HepG2 (cell line): ENCODE data around the gene SCYL1. TPM values are rescaled to one million over a fixed set of nuclear protein-coding genes. Genes with fewer than 3 reads are reported as not detected.

Experiments
- ATAC-seq: fragments of 200-7000 bp; cut with Tn5 transposase; 3 replicates; pipeline ENCODE4 v1.9.1; 2020; ENCODE audit warnings: mild to moderate bottlenecking, moderate library complexity
- BruUV-seq: library from RNA; stranded (reverse); fragments of 400-500 nt; replicated peaks from 2 replicates; lab custom pipeline; 2021; lab: Mats Ljungman, UMichigan
- CTCF ChIA-PET: fragments of 300-600 bp; formaldehyde crosslinking; extraction: SDS; loops from one replicate; lab custom pipeline; 2021; ENCODE audit warnings: low total read pairs, inconsistent platforms, low intra/inter-chr PET ratio; lab: Yijun Ruan, JAX
- POLR2A ChIA-PET: fragments of 350-600 bp; sonication (Branson Sonifier 250); formaldehyde crosslinking; loops from one replicate; lab custom pipeline; 2020; ENCODE audit warnings: antibody characterized with exemption, inconsistent platforms; lab: Yijun Ruan, JAX
- DNase-seq: peaks from one replicate; pipeline ENCODE4 v3.0.0-alpha.2; 2015; ENCODE audit warnings: low spot score
- FAIRE-seq: peaks from 3 replicates; lab custom pipeline; 2011; peaks lifted over from hg19 to GRCh38; lab: Jason Lieb, UNC
- H2AFZ ChIP-seq: one replicate; pipeline ENCODE4 v1.6.1; 2011; ENCODE audit warnings: low read length, inconsistent platforms
- H3K27ac ChIP-seq: fragments of 300-600 bp; 3 replicates; pipeline ENCODE4 v1.8.0; 2011; ENCODE audit warnings: mixed run types, mild to moderate bottlenecking, mixed read lengths, low read length, inconsistent platforms; ENCODE audit not compliant: insufficient read depth; ENCODE audit errors: extremely low read length
- H3K27me3 ChIP-seq, 2 experiments: fragments of 200-600 bp in 1 of 2; 2 replicates in 1 of 2; 3 replicates in 1 of 2; pipeline versions ENCODE4 v1.6.0 to v1.8.0; 2011; ENCODE audit warnings: low read length in 2 of 2, mild to moderate bottlenecking in 2 of 2, moderate library complexity in 2 of 2, inconsistent platforms in 1 of 2; ENCODE audit not compliant: insufficient read depth in 2 of 2, control insufficient read depth in 1 of 2
- H3K36me3 ChIP-seq, 2 experiments: fragments of 200-600 bp in 1 of 2; replicated peaks in 1 of 2; 2 replicates in 1 of 2; 3 replicates in 1 of 2; pipeline versions ENCODE4 v1.5.1 to v1.8.0; 2011; ENCODE audit warnings: low read length in 2 of 2, inconsistent platforms in 1 of 2; ENCODE audit not compliant: insufficient read depth in 2 of 2, control insufficient read depth in 1 of 2
- H3K4me1 ChIP-seq: 2 replicates; pipeline ENCODE4 v1.5.1; 2012; ENCODE audit warnings: low read length, inconsistent platforms; ENCODE audit not compliant: insufficient read depth
- H3K4me2 ChIP-seq: 2 replicates; pipeline ENCODE4 v1.6.0; 2011; ENCODE audit warnings: low read depth, low read length, inconsistent platforms
- H3K4me3 ChIP-seq, 3 experiments: fragments of 200-600 bp in 1 of 3; sonication (generic), shearing (Covaris generic) in 1 of 3; replicated peaks in 1 of 3; 2 replicates each; pipeline ENCODE4 v1.5.1; 2011 to 2016; ENCODE audit warnings: low read length in 3 of 3, inconsistent platforms in 2 of 3, low read depth in 2 of 3, mild to moderate bottlenecking in 2 of 3, control low read depth in 1 of 3, mixed read lengths in 1 of 3; ENCODE audit not compliant: insufficient read depth in 1 of 3
- H3K79me2 ChIP-seq: one replicate; pipeline ENCODE4 v1.6.1; 2011; ENCODE audit warnings: low read length, inconsistent platforms; ENCODE audit not compliant: insufficient read depth
- H3K9ac ChIP-seq: 2 replicates; pipeline ENCODE4 v1.6.0; 2011; ENCODE audit warnings: mild to moderate bottlenecking, low read depth, low read length, inconsistent platforms; ENCODE audit not compliant: insufficient read depth
- H3K9me3 ChIP-seq: 2 replicates; pipeline ENCODE4 v1.5.1; 2012; ENCODE audit warnings: mild to moderate bottlenecking, low read length
- H4K20me1 ChIP-seq: 2 replicates; pipeline ENCODE4 v1.6.0; 2011; ENCODE audit warnings: inconsistent platforms, mild to moderate bottlenecking, low read length, moderate library complexity; ENCODE audit not compliant: insufficient read depth
- ARHGAP35 ChIP-seq: sonication (generic); formaldehyde crosslinking; IDR thresholded peaks from 2 replicates; pipeline ENCODE4 v1.9.0; 2022; ENCODE audit warnings: mild to moderate bottlenecking, inconsistent platforms, moderate library complexity, missing genetic modification reagents, borderline replicate concordance
- EED ChIP-seq: sonication (generic); formaldehyde crosslinking; IDR thresholded peaks from 2 replicates; pipeline ENCODE4 v1.5.0; 2020; ENCODE audit warnings: mild to moderate bottlenecking, missing genetic modification reagents
- GATAD1 ChIP-seq: IDR thresholded peaks from 2 replicates; pipeline ENCODE4 v1.6.1; 2016; ENCODE audit warnings: missing genetic modification reagents, missing compliant biosample characterization
- HNF4G ChIP-seq, 2 experiments: sonication (generic) in 1 of 2; formaldehyde crosslinking in 1 of 2; IDR thresholded peaks; 2 replicates each; pipeline versions ENCODE4 v1.4.0 to v1.6.1; 2011 to 2020; ENCODE audit warnings: borderline replicate concordance in 2 of 2, low read depth in 2 of 2, mild to moderate bottlenecking in 2 of 2, low read length in 1 of 2, missing genetic modification reagents in 1 of 2, moderate library complexity in 1 of 2
- KDM2A ChIP-seq: sonication (generic); formaldehyde crosslinking; IDR thresholded peaks from 2 replicates; pipeline ENCODE4 v1.4.0; 2020; ENCODE audit warnings: low read depth, missing genetic modification reagents, borderline replicate concordance
- KLF15 ChIP-seq: sonication (generic); formaldehyde crosslinking; IDR thresholded peaks from 2 replicates; pipeline ENCODE4 v1.8.1; 2023; ENCODE audit warnings: borderline replicate concordance, mild to moderate bottlenecking, inconsistent platforms, missing genetic modification reagents, mixed read lengths
- KMT2A ChIP-seq: sonication (generic); formaldehyde crosslinking; IDR thresholded peaks from 2 replicates; pipeline ENCODE4 v1.4.0; 2020; ENCODE audit warnings: missing genetic modification reagents
- MAFK ChIP-seq, 2 experiments: IDR thresholded peaks in 1 of 2; conservative IDR thresholded peaks in 1 of 2; 2 replicates each; pipeline ENCODE4 v1.6.1; 2011; ENCODE audit warnings: improper control_type of control experiment in 2 of 2, low read length in 2 of 2
- MAZ ChIP-seq, 2 experiments: sonication (generic) in 1 of 2; formaldehyde crosslinking in 1 of 2; IDR thresholded peaks; 2 replicates each; pipeline versions ENCODE4 v1.5.0 to v1.6.1; 2012 to 2020; ENCODE audit warnings: low read depth in 2 of 2, mild to moderate bottlenecking in 2 of 2, borderline replicate concordance in 1 of 2, improper control_type of control experiment in 1 of 2, low read length in 1 of 2, missing genetic modification reagents in 1 of 2, moderate library complexity in 1 of 2
- MED13 ChIP-seq: sonication (generic); formaldehyde crosslinking; IDR thresholded peaks from 2 replicates; pipeline ENCODE4 v1.5.0; 2020; ENCODE audit warnings: missing genetic modification reagents
- NFATC3 ChIP-seq: sonication (generic); formaldehyde crosslinking; IDR thresholded peaks from 2 replicates; pipeline ENCODE4 v1.5.1; 2020; ENCODE audit warnings: mild to moderate bottlenecking, missing genetic modification reagents
- PHF8 ChIP-seq: sonication (generic); formaldehyde crosslinking; IDR thresholded peaks from 2 replicates; pipeline ENCODE4 v1.5.0; 2020; ENCODE audit warnings: missing genetic modification reagents
- SP4 ChIP-seq: sonication (generic); formaldehyde crosslinking; IDR thresholded peaks from 2 replicates; pipeline ENCODE4 v1.8.1; 2023; ENCODE audit warnings: mild to moderate bottlenecking, missing genetic modification reagents
- STAG1 ChIP-seq: sonication (generic); formaldehyde crosslinking; IDR thresholded peaks from 2 replicates; pipeline ENCODE4 v1.4.0; 2020; ENCODE audit warnings: missing genetic modification reagents
- TOE1 ChIP-seq: sonication (generic); formaldehyde crosslinking; IDR thresholded peaks from 2 replicates; pipeline ENCODE4 v1.4.0; 2020; ENCODE audit warnings: mild to moderate bottlenecking, missing genetic modification reagents
- ZFY ChIP-seq: sonication (generic); formaldehyde crosslinking; IDR thresholded peaks from 2 replicates; pipeline ENCODE4 v1.4.0; 2020; ENCODE audit warnings: missing genetic modification reagents
- ZMAT3 ChIP-seq: sonication (generic); formaldehyde crosslinking; conservative IDR thresholded peaks from 2 replicates; pipeline ENCODE4 v1.7.0; 2021; ENCODE audit warnings: missing genetic modification reagents
- ZNF10 ChIP-seq: sonication (generic); formaldehyde crosslinking; IDR thresholded peaks from 2 replicates; pipeline ENCODE4 v1.4.0; 2020; ENCODE audit warnings: mild to moderate bottlenecking, low read depth, missing genetic modification reagents, borderline replicate concordance
- ZNF570 ChIP-seq: sonication (generic); formaldehyde crosslinking; IDR thresholded peaks from 2 replicates; pipeline ENCODE4 v1.4.0; 2020; ENCODE audit warnings: mild to moderate bottlenecking, missing genetic modification reagents, borderline replicate concordance
- WGBS: methylation state at CpG from one replicate; pipeline ENCODE4 v1.1.6; 2017; ENCODE audit warnings: low lambda C conversion rate; 5-methylcytosine and 5-hydroxymethylcytosine counted together
- in situ Hi-C: cut with HindIII; loops from 2 replicates; pipeline ENCODE4 v1.10.0; 2017; ENCODE audit warnings: low pct_unique_long_range_greater_than_20kb; ENCODE audit not compliant: extremely low pct_ligation_motif_present
- intact Hi-C: fragments of 100-400 bp; cut with micrococcal nuclease; formaldehyde crosslinking; loops from one replicate; pipeline ENCODE4 v1.10.0; 2022; ENCODE audit not compliant: unreplicated experiment
- polyA plus RNA-seq, 8 experiments: library from polyadenylated mRNA; depleted of rRNA in 3 of 8; stranded (reverse) in 7 of 8; unstranded in 1 of 8; fragments of >200 nt; fragmentation: Illumina TruSeq in 4 of 8; extraction: Trizol in 4 of 8; gene quantifications; 2 replicates each; pipeline versions ENCODE4 v1.2.1 to v1.2.3, GENCODE V29; 2011 to 2016; ENCODE audit warnings: low read depth in 4 of 8, missing spikeins in 1 of 8, mixed read lengths in 1 of 8; ENCODE audit not compliant: insufficient read depth in 1 of 8
- total RNA-seq, 5 experiments: library from RNA; depleted of rRNA; stranded (reverse); fragments of >200 nt; fragmentation: Illumina TruSeq; extraction: Trizol; gene quantifications; 2 replicates each; pipeline ENCODE4 v1.2.3, GENCODE V29; 2016; ENCODE audit warnings: low read depth in 1 of 5
- TF ChIP-seq, protein P1 (sequence below): IDR thresholded peaks from 2 replicates; pipeline ENCODE4 v1.6.1; 2016; ENCODE audit warnings: missing compliant biosample characterization, missing genetic modification reagents, borderline replicate concordance
- TF ChIP-seq, protein P2 (sequence below): IDR thresholded peaks from 2 replicates; pipeline ENCODE4 v1.6.1; 2016

Gene SCYL1
- total and polyA plus RNA-seq, 2 of the 13 experiments (the other 11 are each of a cell fraction or from before 2014, with no cell fraction given) = 65.9 to 103 TPM

DNA sequence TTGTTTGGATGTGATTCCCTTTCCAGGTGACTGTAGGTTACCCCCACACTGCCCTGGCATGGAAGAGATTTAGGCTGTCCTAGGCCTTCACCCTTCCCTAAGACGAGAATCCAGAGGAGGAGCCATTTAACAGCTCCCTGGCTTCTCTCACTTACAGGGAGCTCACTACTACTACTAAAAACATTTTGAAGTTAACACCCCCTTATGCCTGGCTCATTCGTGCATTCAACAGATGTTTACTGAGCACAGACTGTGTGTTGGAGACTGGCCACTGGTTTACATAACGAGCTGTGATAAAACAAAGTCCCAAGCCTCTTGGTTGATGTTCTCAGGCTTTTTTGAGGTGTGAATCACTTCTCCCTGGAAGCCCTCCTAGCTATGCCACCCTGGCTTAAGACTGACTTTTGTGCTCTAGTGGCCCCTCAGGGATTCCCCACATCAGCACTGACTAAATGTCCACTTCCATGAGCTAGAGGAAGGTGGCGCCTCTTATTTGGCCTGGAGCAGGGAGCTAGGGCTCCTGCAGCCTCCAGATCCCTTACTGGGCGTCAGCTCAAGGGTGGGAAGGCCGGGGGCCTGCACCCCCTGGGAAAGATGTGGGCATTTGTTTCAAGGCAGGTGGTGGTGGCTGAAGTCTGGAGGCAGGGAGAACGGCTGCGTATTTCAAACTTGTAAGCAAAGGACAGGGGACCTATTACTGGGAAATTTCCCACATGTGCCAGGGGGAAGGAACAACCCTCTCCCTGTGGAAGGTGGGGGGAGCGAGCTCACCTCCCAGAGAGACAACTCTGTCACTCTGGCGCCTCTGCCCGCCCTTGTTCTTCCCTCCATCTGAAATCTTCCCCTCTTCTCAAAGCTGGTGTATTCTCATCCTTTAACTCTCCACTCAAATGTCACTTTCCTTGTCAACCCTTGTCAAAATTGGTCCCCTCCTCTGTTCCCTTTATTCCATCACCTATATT is 45.4 kb upstream of the SCYL1 start:
- H3K27me3 ChIP-seq = no peaks in the 10 kb centered on the region; a peak in 1 of 5 replicates
- no peaks in the 10 kb centered on the region for H3K36me3 ChIP-seq
- DNase-seq (no peak), FAIRE-seq (peak; percentile 74), ATAC-seq (peak; percentile 76)
- H3K9ac ChIP-seq = peak overlapping the region; percentile 59
- peaks cover 59% of the 10 kb centered on the region for H3K4me1 ChIP-seq
- H3K79me2 ChIP-seq = peaks cover 18% of the 10 kb centered on the region
- H3K4me3 ChIP-seq = peak overlapping the region; percentile 5 to 60 (median 5); a peak in 5 of 6 replicates
- H3K9me3 ChIP-seq = no peaks in the 10 kb centered on the region
- in situ Hi-C loops = no loop called here
- WGBS = 16% methylated on average over 11 of the region's 11 CpGs
- ChIA-PET CTCF (no interaction called here), POLR2A (interaction anchor here (0.5 to 17.5 kb wide), 14 partner anchors 8 to 714 kb away, joined by 3 to 1590 read pairs (median 6); partner anchors contain the start of genes DPF2, MALAT1, NEAT1 and POLA2)
- no peaks in the 10 kb centered on the region for H4K20me1 ChIP-seq
- intact Hi-C loops = no loop called here
- H2AFZ ChIP-seq = peak overlapping the region; percentile 35
- BruUV-seq = no TSS peak
- H3K27ac ChIP-seq = peak overlapping the region; percentile 95
- peak overlapping the region; percentile 82 for H3K4me2 ChIP-seq
- no peak for TF ChIP-seq GATAD1 (CRISPR knock-in tag)
- TF ChIP-seq NFATC3 (CRISPR knock-in tag) = 0 out of 2 replicates have a peak, but pooled peaks have one; percentile 7
- no peak for TF ChIP-seq ARHGAP35 (CRISPR knock-in tag)
- no peak for TF ChIP-seq TOE1 (CRISPR knock-in tag)
- TF ChIP-seq MAZ (IDR thresholded peaks at IDR 0.05; ENCODE audit: borderline replicate concordance, low read depth, low read length) = 0 out of 2 replicates have a peak, but pooled peaks have one; percentile 33
- TF ChIP-seq MAZ (CRISPR knock-in tag; IDR thresholded peaks at IDR 0.05; ENCODE audit: low read depth) = peak; percentile 21; the same call in 1 of the 2 replicates
- peak; percentile 25; the same call in 1 of the 2 replicates for TF ChIP-seq KMT2A
- TF ChIP-seq MED13 = 0 out of 2 replicates have a peak, but pooled peaks have one; percentile 14
- peak; percentile 42; the same call in 1 of the 2 replicates for TF ChIP-seq ZFY (CRISPR knock-in tag)
- TF ChIP-seq HNF4G (IDR thresholded peaks at IDR 0.05; ENCODE audit: borderline replicate concordance, low read depth, low read length) = no peak
- TF ChIP-seq HNF4G (CRISPR knock-in tag; IDR thresholded peaks at IDR 0.05; ENCODE audit: borderline replicate concordance, low read depth) = no peak
- TF ChIP-seq KLF15 = no peak
- TF ChIP-seq, protein P1, sequence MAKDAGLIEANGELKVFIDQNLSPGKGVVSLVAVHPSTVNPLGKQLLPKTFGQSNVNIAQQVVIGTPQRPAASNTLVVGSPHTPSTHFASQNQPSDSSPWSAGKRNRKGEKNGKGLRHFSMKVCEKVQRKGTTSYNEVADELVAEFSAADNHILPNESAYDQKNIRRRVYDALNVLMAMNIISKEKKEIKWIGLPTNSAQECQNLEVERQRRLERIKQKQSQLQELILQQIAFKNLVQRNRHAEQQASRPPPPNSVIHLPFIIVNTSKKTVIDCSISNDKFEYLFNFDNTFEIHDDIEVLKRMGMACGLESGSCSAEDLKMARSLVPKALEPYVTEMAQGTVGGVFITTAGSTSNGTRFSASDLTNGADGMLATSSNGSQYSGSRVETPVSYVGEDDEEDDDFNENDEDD = 0 out of 2 replicates have a peak, but pooled peaks have one; percentile 38
- peak; percentile 52; the same call in 1 of the 2 replicates for TF ChIP-seq ZMAT3 (CRISPR knock-in tag)
- TF ChIP-seq KDM2A = peak; percentile 53
- TF ChIP-seq PHF8 (CRISPR knock-in tag) = 0 out of 2 replicates have a peak, but pooled peaks have one; percentile 24
- no peak for TF ChIP-seq ZNF570 (CRISPR knock-in tag)
- no peak for TF ChIP-seq MAFK (conservative IDR thresholded peaks at IDR 0.05 in 1 of 2, IDR thresholded peaks at IDR 0.05 in 1 of 2; ENCODE audit: low read length in 2 of 2)
- TF ChIP-seq EED (CRISPR knock-in tag) = no peak
- TF ChIP-seq STAG1 (CRISPR knock-in tag) = peak; percentile 66
- TF ChIP-seq ZNF10 = no peak
- TF ChIP-seq, protein P2, sequence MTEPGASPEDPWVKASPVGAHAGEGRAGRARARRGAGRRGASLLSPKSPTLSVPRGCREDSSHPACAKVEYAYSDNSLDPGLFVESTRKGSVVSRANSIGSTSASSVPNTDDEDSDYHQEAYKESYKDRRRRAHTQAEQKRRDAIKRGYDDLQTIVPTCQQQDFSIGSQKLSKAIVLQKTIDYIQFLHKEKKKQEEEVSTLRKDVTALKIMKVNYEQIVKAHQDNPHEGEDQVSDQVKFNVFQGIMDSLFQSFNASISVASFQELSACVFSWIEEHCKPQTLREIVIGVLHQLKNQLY (CRISPR knock-in tag) = no peak
- peak; percentile 7; the same call in 1 of the 2 replicates for TF ChIP-seq SP4 (CRISPR knock-in tag)
